WTC11 (cell line): ENCODE results near the gene CAMKK2. TPM values are rescaled to one million over a fixed set of nuclear protein-coding genes. Genes with fewer than 3 reads are reported as not detected.

ENCODE experiments used
- ATAC-seq: fragments of 200-7000 bp; cut with Tn5 transposase; 2 replicates; pipeline ENCODE4 v1.10.0; 2021; ENCODE audit warnings: mild to moderate bottlenecking, moderate library complexity
- CTCF ChIA-PET: fragments of 300-600 bp; sonication (Branson Sonifier 250); formaldehyde crosslinking; loops from one replicate; lab custom pipeline; 2021; ENCODE audit warnings: antibody characterized with exemption; lab: Charles Lee
- POLR2A ChIA-PET: fragments of 350-600 bp; sonication (Branson Sonifier 250); formaldehyde crosslinking; loops from one replicate; lab custom pipeline; 2021; ENCODE audit warnings: antibody characterized with exemption; lab: Charles Lee
- DNase-seq: peaks from one replicate; pipeline ENCODE4 v3.0.0; 2021; ENCODE audit warnings: low spot score
- H3K27ac Mint-ChIP-seq: 2 replicates; pipeline ENCODE4 v1.8.0; 2021; ENCODE audit warnings: mixed read lengths
- H3K27me3 Mint-ChIP-seq: 2 replicates; pipeline ENCODE4 v1.8.0; 2021; ENCODE audit warnings: low read depth, mild to moderate bottlenecking, moderate library complexity, mixed read lengths
- H3K36me3 Mint-ChIP-seq: 2 replicates; pipeline ENCODE4 v1.8.0; 2021; ENCODE audit warnings: mixed read lengths
- H3K4me1 Mint-ChIP-seq: 2 replicates; pipeline ENCODE4 v1.8.0; 2022; ENCODE audit warnings: mixed read lengths
- H3K4me3 Mint-ChIP-seq: 2 replicates; pipeline ENCODE4 v1.8.0; 2021; ENCODE audit warnings: mild to moderate bottlenecking, moderate library complexity, mixed read lengths
- H3K9me3 Mint-ChIP-seq: 2 replicates; pipeline ENCODE4 v1.8.0; 2021; ENCODE audit warnings: mixed read lengths
- CBFB ChIP-seq: sonication (generic); formaldehyde crosslinking; IDR thresholded peaks from 2 replicates; pipeline ENCODE4 v1.8.1; 2022; ENCODE audit warnings: mild to moderate bottlenecking, low read depth, missing genetic modification reagents
- CREB1 ChIP-seq: sonication (generic); formaldehyde crosslinking; IDR thresholded peaks from 2 replicates; pipeline ENCODE4 v1.8.0; 2023; ENCODE audit warnings: mild to moderate bottlenecking, missing genetic modification reagents
- E2F4 ChIP-seq: sonication (generic); formaldehyde crosslinking; IDR thresholded peaks from 2 replicates; pipeline ENCODE4 v1.8.1; 2022; ENCODE audit warnings: low read depth, mild to moderate bottlenecking, moderate library complexity, missing genetic modification reagents, borderline replicate concordance
- FOXJ3 ChIP-seq: sonication (generic); formaldehyde crosslinking; IDR thresholded peaks from 2 replicates; pipeline ENCODE4 v1.9.0; 2021; ENCODE audit warnings: missing genetic modification reagents, mild to moderate bottlenecking, borderline replicate concordance
- FOXK1 ChIP-seq: sonication (generic); formaldehyde crosslinking; IDR thresholded peaks from 2 replicates; pipeline ENCODE4 v1.8.0; 2022; ENCODE audit warnings: mild to moderate bottlenecking, moderate library complexity, missing genetic modification reagents
- IRF1 ChIP-seq: sonication (generic); formaldehyde crosslinking; IDR thresholded peaks from 2 replicates; pipeline ENCODE4 v1.8.0; 2023; ENCODE audit warnings: missing genetic modification reagents
- KAT7 ChIP-seq: sonication (generic); formaldehyde crosslinking; IDR thresholded peaks from 2 replicates; pipeline ENCODE4 v1.8.1; 2023; ENCODE audit warnings: missing genetic modification reagents, mild to moderate bottlenecking, borderline replicate concordance
- MYBL2 ChIP-seq: sonication (generic); formaldehyde crosslinking; IDR thresholded peaks from 2 replicates; pipeline ENCODE4 v1.8.1; 2023; ENCODE audit warnings: mild to moderate bottlenecking, moderate library complexity, missing genetic modification reagents
- PRDM15 ChIP-seq: sonication (generic); formaldehyde crosslinking; IDR thresholded peaks from 2 replicates; pipeline ENCODE4 v1.8.0; 2022; ENCODE audit warnings: missing genetic modification reagents
- PREB ChIP-seq: sonication (generic); formaldehyde crosslinking; IDR thresholded peaks from 2 replicates; pipeline ENCODE4 v1.8.1; 2022; ENCODE audit warnings: mild to moderate bottlenecking, missing genetic modification reagents, moderate library complexity, borderline replicate concordance
- ZBTB21 ChIP-seq: sonication (generic); formaldehyde crosslinking; IDR thresholded peaks from 2 replicates; pipeline ENCODE4 v1.8.1; 2023; ENCODE audit warnings: mild to moderate bottlenecking, missing genetic modification reagents, borderline replicate concordance
- total RNA-seq: library from RNA; stranded (reverse); gene quantifications from 3 replicates; pipeline ENCODE4 v1.2.3, GENCODE V29; 2021
- TF ChIP-seq, protein P1 (sequence below): sonication (generic); formaldehyde crosslinking; IDR thresholded peaks from 2 replicates; pipeline ENCODE4 v1.8.1; 2023; ENCODE audit warnings: mild to moderate bottlenecking, moderate library complexity, missing genetic modification reagents
- TF ChIP-seq, protein P2 (sequence below): sonication (generic); formaldehyde crosslinking; IDR thresholded peaks from 2 replicates; pipeline ENCODE4 v1.8.1; 2022; ENCODE audit warnings: missing genetic modification reagents, borderline replicate concordance
- TF ChIP-seq, protein P3 (sequence below): sonication (generic); formaldehyde crosslinking; IDR thresholded peaks from 2 replicates; pipeline ENCODE4 v1.8.0; 2022; ENCODE audit warnings: mild to moderate bottlenecking, missing genetic modification reagents
- TF ChIP-seq, protein P4 (sequence below): sonication (generic); formaldehyde crosslinking; IDR thresholded peaks from 2 replicates; pipeline ENCODE4 v1.8.0; 2022; ENCODE audit warnings: mild to moderate bottlenecking, missing genetic modification reagents

The CAMKK2 gene
- total RNA-seq, 1 experiment from 2014 or later: 36.5 TPM

- no peak overlapping the region for H3K4me3 Mint-ChIP-seq
- CTCF ChIA-PET: no interaction called here
- H3K4me1 Mint-ChIP-seq: peaks cover 8% of the 10 kb centered on the region
- H3K9me3 Mint-ChIP-seq: no peaks in the 10 kb centered on the region
- DNase-seq (no peak), ATAC-seq (no peak)
- peaks cover 23% of the 10 kb centered on the region for H3K36me3 Mint-ChIP-seq
- POLR2A ChIA-PET: no interaction called here
- no peaks in the 10 kb centered on the region for H3K27me3 Mint-ChIP-seq
- no peak for TF ChIP-seq IRF1 (CRISPR knock-in tag)
- H3K27ac Mint-ChIP-seq: no peak overlapping the region
Measured at GRCh38 chr12:121245951-121246350, 50.6 kb downstream of the CAMKK2 start.

DNA sequence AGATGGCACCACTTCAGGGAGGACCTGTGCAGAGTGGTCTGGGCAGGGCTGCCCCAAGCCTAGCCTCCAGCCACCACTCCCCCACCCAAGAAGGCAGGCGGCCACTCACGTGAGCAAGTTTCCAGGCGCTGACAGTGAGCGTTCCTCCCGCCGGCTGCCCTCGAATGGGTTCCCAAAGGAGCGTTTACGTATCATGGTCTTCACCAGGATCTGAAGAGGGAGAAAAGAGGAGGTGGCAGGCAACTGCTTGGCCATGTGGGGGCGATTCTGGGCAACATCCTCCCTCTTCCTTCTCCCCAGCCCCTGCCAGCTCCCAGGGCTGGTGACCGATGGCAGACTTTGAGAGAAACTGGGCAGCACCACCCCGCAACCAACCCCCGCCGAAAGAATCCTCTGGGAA lies 51.5 kb downstream of the CAMKK2 start:
- no peak for DNase-seq
- ATAC-seq: no peak
- H3K4me3 Mint-ChIP-seq: no peak overlapping the region
- H3K27ac Mint-ChIP-seq: no peak overlapping the region
- H3K9me3 Mint-ChIP-seq: no peaks in the 10 kb centered on the region
- CTCF ChIA-PET: no interaction called here
- POLR2A ChIA-PET: no interaction called here
- H3K36me3 Mint-ChIP-seq: peaks cover 20% of the 10 kb centered on the region
- TF ChIP-seq, protein P1, sequence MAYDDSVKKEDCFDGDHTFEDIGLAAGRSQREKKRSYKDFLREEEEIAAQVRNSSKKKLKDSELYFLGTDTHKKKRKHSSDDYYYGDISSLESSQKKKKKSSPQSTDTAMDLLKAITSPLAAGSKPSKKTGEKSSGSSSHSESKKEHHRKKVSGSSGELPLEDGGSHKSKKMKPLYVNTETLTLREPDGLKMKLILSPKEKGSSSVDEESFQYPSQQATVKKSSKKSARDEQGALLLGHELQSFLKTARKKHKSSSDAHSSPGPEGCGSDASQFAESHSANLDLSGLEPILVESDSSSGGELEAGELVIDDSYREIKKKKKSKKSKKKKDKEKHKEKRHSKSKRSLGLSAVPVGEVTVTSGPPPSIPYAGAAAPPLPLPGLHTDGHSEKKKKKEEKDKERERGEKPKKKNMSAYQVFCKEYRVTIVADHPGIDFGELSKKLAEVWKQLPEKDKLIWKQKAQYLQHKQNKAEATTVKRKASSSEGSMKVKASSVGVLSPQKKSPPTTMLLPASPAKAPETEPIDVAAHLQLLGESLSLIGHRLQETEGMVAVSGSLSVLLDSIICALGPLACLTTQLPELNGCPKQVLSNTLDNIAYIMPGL: no peak
- no peak for TF ChIP-seq KAT7 (CRISPR knock-in tag)
- no peak for TF ChIP-seq MYBL2
- TF ChIP-seq, protein P2, sequence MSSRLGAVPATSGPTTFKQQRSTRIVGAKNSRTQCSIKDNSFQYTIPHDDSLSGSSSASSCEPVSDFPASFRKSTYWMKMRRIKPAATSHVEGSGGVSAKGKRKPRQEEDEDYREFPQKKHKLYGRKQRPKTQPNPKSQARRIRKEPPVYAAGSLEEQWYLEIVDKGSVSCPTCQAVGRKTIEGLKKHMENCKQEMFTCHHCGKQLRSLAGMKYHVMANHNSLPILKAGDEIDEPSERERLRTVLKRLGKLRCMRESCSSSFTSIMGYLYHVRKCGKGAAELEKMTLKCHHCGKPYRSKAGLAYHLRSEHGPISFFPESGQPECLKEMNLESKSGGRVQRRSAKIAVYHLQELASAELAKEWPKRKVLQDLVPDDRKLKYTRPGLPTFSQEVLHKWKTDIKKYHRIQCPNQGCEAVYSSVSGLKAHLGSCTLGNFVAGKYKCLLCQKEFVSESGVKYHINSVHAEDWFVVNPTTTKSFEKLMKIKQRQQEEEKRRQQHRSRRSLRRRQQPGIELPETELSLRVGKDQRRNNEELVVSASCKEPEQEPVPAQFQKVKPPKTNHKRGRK (CRISPR knock-in tag): no peak
- TF ChIP-seq FOXJ3 (CRISPR knock-in tag): no peak
- TF ChIP-seq CBFB (CRISPR knock-in tag): no peak
- no peak for TF ChIP-seq CREB1 (CRISPR knock-in tag)
- peaks cover 15% of the 10 kb centered on the region for H3K4me1 Mint-ChIP-seq
- H3K27me3 Mint-ChIP-seq: no peaks in the 10 kb centered on the region

DNA sequence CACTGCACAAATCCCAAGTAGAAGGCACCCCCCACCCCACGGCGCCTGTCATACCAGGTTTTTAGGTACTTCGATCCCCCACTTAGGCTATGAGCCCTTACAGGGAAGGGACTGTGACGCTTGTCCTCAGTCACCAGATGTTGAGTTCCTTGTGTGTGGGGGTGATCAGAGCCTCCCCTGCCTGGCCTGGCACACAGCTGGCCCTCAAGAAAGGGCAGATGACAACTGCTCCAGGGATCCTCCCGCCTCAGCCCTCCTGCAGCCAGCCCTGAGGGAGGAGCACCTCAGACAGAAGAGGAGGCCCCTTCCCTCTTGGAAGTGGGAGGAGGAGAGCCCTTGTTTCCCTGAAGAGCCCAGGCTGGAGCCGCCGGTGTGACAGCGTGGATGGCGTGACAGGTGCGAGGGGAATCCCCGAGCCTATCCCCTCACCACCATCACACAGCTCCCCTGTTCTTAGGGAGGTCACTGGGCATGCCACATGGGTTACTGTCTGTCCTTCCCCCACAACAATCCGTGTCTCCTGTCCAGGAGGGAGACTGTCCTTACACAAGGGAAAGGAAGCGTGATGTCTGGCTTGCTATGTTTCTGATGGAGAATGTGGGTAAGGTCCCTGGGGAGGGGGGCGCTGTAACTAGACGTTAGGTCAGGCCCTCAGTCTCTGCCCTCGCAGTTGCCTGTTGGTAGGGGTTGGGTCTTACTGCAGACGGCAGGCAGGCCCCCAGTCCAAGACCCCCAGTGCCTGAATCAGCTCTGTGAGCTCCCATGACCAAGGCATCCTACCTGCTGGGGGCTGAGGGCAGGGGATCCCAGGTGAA lies 55.1 kb downstream of the CAMKK2 start:
- ATAC-seq: no peak
- Mint-ChIP-seq H3K4me1 (peaks cover 39% of the 10 kb centered on the region), H3K27me3 (no peaks in the 10 kb centered on the region), H3K4me3 (no peak overlapping the region), H3K36me3 (peaks cover 16% of the 10 kb centered on the region), H3K9me3 (no peaks in the 10 kb centered on the region), H3K27ac (peak overlapping the region; percentile 8; the same call in 1 of the 2 replicates)
- DNase-seq: no peak
- POLR2A ChIA-PET: no interaction called here
- CTCF ChIA-PET: interaction anchor here (1.4 kb wide), 1 partner anchor 56 kb away, joined by 3 read pairs; no protein-coding TSS in a partner anchor
- TF ChIP-seq E2F4 (CRISPR knock-in tag) (no peak), FOXK1 (no peak), PREB (CRISPR knock-in tag) (no peak), PRDM15 (no peak), ZBTB21 (CRISPR knock-in tag) (no peak)
- TF ChIP-seq, protein P3, sequence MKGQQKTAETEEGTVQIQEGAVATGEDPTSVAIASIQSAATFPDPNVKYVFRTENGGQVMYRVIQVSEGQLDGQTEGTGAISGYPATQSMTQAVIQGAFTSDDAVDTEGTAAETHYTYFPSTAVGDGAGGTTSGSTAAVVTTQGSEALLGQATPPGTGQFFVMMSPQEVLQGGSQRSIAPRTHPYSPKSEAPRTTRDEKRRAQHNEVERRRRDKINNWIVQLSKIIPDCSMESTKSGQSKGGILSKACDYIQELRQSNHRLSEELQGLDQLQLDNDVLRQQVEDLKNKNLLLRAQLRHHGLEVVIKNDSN: no peak
- TF ChIP-seq, protein P4, sequence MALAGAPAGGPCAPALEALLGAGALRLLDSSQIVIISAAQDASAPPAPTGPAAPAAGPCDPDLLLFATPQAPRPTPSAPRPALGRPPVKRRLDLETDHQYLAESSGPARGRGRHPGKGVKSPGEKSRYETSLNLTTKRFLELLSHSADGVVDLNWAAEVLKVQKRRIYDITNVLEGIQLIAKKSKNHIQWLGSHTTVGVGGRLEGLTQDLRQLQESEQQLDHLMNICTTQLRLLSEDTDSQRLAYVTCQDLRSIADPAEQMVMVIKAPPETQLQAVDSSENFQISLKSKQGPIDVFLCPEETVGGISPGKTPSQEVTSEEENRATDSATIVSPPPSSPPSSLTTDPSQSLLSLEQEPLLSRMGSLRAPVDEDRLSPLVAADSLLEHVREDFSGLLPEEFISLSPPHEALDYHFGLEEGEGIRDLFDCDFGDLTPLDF (CRISPR knock-in tag): no peak
- TF ChIP-seq, protein P2 (CRISPR knock-in tag): no peak
